NCI-H2196 (cell line): ENCODE results near the gene ZBTB8A.
"Not testable (repeated sequence)": the region's sequence is repeated elsewhere in the genome, so short reads cannot be mapped to it uniquely, and the experiment has no call there.

Experiments used
- DNase-seq: peaks from one replicate; lab custom pipeline; 2025; ENCODE audit not compliant: unreplicated experiment; lab: John Stamatoyannopoulos, UW

The ZBTB8A gene

DNA sequence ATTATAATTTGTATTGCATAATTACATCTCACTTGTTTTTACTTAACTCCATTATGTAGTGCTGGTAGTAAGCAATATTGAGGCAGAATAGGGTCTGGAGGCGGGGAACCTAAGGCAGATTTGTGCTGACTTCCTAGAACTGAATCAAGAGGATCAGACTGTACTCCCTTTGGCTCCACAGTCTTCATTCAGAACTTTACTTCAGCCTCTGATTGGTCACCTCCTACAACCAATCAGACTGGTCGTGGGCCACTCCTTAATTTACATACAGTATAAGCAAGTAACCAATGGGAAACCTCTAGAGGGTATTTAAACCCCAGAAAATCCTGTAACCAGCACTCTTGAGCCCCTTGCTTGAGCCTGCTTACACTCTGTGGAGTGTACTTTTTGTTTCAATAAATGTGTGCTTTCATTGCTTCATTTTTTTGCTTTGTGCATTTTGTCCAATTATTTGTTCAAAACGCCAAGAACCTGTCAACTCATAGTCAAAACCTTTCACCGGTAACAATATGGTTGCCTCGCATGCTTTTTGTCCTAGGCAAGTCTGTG, 79.5 kb downstream of the ZBTB8A start:
- DNase-seq = no peak

DNA sequence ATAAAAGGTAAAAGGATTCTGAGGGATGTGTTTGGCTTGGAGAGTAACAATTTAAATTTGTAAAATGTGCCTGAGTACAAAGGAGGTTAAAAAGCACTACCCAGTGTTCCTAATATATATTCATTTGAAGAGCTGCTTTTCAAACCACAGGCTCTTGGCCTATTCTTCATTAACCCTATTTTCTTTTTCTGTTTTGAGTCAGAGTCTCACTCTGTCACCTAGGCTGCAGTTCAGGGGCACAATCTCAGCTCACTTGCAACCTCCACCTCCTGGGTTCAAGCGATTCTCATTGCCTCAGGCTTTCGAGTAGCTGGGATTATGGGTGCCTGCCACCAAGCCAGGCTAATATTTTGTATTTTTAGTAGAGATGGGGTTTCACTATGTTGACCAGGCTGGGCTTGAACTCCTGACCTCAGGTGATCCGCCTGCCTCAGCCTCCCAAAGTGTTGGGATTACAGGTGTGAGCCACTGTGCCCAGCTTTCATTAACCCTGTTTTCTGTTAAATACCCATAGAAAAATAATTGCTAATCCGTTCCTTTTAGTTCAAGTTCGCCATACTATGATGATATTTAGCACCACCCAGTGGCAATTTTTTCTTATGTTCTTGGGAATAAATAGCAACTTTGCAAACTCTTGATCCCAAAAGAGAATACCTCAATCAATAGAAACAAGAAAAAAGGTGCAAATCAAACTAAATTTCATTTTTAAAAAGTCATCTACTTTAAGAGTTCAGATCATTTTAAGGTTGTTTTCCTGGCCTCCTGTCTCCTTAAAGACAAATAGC, 80.7 kb downstream of the ZBTB8A start:
- DNase-seq = no peak

DNA sequence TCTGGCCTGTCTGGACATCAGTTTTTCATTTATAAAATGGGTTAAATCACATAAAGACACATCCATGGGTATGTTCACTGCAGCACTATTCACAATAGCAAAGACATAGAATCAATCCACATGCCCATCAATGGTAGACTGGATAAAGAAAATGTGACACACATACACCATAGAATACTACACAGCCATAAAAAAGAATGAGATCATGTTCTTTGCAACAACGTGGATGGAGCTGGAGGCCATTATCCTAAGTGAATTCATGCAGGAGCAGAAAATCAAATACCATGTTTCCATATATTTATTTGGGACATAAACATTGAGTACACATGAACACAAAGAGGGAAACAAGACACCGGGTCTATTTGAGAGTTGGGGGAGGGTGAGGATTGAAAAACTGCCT, 83.0 kb downstream of the ZBTB8A start:
- DNase-seq = no peak

DNA sequence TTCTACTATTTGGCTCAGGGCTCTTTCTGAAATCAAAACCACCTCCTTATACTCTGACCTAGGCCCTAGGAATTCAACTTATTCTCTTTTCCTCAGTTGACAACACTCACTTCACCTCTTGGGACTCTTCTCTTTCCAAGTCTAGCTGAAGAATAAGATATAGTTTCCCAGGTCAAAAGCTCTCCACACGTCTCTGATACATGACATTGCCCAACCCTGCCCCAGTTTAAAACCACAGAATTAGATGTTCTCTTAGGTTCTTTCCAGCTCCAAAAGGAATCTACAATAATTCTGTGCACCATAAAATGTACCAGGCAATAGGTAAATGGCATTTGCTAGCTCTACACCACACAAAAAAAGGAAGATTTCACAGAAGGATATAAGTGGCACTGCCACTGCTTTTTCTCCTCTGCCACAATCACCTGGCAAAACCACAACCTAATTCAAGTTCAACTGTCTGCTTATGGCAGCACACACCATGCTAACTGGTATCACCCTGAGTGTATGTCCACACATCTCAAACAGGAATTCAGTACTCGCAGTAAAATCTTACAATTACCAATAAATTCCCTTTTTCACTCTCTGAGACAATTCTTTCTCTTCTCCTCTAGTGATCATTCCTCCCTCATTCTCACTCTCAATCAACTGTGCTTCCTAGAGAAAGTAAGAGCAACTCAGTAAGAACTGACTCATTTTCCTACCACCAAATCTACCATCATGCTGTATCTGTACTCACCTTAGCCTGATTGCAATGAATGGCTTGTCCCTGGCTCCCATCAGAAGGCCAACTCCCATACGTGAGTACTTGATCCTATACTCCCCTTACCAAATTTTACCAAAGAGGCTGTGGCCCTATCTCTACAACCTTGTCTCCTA, 83.8 kb downstream of the ZBTB8A start:
- no peak for DNase-seq

DNA sequence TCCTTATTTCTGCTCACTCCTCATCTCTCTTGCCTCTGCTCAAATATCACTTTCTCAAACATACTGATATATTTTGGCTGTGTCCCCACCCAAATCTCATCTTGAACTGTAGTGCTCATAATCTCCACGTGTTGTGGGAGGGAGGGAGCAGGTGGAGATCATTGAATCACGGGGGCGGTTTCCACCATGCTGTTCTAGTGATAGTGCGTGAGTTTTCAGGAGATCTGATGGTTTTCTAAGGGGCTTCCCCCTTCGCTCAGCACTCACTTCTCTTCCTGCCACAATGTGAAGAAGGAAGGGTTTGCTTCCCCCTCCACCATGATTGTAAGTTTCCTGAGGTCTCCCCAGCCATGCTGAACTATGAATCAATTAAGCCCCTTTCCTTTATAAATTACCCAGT, 84.5 kb downstream of the ZBTB8A start:
- no peak for DNase-seq

DNA sequence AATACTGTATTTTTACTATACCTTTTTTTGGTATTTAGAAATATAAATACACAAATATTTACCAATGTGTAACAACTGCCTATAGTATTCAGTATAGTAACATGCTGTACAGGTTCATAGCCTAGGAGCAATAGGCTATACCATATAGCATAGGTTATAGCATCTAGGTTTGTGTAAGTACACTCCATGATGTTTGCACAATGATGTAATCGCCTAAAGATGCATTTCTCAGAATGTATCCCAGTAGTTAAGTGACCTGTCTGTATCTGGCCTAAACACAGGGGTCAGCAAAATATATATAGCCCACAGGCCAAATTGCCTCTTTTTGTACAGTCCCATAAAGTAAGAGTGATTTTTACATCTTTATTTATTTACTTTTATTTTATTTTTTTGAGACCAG, 86.9 kb downstream of the ZBTB8A start:
- DNase-seq = no peak

DNA sequence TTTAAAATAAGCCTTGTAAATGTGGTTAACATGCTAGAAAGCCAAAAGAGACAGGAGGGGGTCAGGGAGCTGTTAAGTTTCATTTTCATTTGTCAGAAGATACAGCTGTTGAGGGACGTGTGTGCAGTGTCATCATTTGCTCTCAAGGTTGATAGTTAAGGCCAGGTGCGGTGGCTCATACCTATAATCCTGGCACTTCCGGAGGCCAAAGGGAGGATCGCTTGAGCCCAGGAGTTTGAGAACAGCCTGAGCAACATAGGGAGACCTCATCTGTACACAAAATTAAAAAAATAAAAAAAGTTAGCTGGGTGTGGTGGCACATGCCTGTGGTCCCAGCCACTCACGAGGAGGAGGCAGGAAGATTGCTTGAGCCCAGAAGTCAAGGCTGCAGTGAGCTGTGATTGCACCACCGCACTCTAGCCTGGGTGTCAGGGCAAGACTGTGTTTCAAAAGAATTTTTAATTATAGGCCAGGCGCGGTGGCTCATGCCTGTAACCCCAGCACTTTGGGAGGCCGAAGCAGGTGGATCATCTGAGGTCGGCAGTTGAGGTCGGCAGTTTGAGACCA, 88.5 kb downstream of the ZBTB8A start:
- DNase-seq = no peak

DNA sequence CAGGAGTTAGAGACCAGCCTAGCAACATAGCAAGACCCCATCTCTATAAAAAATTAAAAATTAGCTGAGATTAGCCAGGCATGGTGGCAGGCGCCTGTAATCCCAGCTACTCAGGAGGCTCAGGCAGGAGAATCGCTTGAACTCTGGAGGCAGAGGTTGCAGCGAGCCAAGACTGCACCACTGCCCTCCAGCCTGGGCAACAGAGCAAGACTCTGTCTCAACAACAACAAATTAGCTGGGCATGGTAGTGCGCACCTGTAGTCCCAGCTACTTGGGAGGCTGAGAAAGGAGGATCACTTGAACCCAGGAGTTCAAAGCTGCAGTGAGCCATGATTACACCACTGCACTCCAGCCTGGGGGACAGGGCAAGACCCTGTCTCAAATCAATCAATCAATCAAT, 90.9 kb downstream of the ZBTB8A start:
- not testable (repeated sequence) for DNase-seq

DNA sequence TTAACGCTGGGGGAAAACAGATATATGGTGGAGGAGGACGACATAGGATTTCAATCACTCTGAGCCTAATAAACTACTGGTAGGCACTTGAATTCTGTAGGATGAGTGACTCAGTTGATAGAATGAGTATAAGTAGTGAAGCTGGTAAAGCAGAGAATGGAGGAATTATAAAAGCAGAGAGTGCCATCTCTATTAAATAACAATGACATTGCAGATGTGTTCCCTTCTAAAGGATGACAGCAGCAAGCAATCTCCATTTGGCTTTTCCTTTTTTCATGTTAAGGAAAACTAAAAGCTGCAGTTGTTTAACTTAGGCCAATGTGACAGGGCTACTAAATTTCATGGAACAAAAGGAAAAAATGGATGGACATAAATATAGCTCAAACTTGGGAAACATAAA, 93.6 kb downstream of the ZBTB8A start:
- no peak for DNase-seq

DNA sequence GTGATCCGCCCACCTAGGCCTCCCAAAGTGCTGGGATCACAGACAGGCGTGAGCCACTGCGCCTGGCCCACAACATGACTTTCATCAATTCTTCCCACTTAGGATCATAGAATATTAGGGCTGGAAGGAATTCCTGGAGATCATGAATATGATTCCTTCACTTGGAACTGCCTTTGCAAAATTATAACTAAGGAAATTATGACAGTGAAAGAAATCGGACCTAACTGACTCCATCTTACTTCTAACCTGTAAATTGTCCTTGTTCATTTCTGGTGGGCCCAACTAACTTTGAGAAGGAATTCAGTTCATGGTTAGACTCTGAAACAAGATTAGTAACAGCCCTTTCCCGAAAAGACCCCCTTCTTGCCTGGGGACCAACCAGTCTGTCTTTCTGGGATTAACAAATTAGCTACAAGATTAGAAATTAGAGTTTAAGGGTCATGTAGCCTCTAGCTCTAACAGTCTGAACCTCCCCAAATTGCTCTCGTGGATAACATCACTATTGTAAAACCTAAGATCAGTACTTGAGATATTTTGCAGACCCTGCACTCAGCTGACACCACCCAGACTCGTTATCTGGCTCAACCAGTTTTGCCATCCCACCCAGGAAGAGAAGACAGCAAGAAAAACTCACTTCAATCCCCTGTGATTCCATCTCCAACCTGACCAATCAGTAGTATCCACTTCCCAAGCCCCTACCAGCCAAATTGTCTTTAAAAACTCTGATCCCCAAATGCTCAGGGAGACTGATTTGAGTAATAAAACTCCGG, 96.5 kb downstream of the ZBTB8A start:
- no peak for DNase-seq

DNA sequence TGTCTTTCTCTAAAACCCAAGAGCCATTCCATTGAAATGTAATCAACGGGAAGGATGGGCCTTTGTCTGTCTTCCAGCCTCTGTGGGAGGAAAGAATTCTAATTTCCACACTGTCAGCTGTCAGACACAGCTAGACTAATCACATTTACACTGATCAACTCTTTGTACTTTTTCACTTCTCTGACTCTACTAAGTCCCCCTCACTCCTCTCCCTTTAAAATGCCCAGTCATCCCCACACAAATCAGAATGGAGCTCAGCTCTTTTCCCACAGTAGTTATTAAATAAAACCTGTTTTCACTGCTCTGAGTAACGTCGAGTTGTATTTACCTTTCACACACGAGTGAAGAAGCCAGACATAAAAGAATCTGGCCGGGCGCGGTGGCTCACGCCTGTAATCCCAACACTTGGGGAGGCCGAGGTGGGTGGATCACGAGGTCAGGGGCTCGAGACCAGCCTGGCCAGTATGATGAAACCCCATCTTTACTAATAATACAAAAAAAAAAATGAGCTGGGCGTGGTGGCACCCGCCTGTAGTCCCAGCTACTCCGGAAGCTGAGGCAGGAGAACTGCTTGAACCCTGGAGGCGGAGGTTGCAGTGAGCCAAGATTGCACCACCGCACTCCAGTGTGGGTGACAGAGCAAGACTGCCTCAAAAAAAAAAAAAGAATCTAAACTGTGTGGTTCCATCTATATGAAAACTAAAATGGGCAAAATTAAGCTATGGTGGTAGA, 97.9 kb downstream of the ZBTB8A start:
- no peak for DNase-seq

DNA sequence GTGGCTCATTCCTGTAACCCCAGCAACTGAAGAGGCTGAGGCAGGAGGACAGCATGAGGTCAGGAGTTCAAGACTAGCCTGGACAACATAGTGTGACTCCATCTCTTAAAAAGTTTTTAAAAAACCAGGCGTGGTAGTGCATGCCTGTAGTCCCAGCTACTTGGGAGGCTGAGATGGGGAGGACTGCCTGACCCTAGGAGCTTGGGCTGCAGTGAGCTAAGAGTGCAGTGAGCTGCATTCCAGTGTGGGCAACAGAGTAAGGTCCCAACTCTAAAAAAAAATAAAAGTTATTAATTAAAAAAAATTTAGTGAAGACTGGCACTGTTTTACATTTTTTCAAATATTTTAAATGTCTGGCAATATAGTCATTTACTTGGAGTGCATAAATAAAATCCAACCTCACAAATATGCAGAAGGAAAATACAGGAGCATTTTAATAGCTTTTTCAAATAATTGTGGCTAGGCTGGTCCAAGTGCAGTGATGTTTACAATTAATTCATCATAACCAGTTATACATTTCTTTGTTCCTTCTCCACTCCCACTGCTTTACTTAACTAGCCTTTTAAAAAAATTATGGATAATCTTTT, 100.4 kb downstream of the ZBTB8A start:
- DNase-seq = no peak

DNA sequence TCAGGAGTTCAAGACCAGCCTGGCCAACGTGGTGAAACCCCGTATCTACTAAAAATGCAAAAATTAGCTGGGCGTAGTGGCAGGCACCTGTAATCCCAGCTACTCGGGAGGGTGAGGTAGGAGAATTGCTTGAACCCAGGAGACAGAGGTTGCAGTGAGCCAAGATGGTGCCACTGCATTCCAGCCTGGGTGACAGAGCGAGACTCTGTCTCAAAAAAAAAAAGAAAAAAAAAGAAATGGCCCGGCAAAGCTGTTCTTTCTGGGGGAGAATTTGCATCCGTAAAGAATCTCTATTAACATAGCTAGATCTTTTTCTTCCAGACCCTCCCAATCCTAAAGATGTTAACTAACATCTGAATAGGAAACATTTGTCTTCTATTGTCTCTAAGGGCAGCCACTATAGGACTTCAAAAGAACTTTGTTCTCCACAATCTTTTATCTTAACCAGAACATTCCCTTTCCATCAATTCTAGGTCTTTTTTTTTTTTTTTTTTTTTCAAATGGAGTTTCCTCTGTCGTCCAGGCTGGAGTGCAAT, 103.1 kb downstream of the ZBTB8A start:
- not testable (repeated sequence) for DNase-seq

DNA sequence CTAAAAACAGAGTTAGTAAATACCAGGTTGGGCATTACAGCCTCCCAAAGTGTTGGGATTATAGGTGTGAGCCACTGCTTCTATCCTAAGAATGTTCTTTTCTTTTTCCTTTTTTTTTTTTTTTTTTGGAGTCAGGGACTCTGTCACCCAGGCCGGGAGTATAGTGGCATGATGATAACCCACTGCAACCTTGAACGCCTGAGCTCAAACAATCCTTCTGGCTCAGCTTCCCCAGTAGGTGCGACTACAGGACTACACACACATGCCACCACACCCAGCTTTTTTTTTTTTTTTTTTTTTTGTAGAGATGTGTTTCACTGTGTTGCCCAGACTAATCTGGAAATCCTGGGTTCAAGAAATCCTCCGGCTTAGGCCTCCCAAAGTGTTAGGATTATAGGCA, 105.2 kb downstream of the ZBTB8A start:
- no peak for DNase-seq

DNA sequence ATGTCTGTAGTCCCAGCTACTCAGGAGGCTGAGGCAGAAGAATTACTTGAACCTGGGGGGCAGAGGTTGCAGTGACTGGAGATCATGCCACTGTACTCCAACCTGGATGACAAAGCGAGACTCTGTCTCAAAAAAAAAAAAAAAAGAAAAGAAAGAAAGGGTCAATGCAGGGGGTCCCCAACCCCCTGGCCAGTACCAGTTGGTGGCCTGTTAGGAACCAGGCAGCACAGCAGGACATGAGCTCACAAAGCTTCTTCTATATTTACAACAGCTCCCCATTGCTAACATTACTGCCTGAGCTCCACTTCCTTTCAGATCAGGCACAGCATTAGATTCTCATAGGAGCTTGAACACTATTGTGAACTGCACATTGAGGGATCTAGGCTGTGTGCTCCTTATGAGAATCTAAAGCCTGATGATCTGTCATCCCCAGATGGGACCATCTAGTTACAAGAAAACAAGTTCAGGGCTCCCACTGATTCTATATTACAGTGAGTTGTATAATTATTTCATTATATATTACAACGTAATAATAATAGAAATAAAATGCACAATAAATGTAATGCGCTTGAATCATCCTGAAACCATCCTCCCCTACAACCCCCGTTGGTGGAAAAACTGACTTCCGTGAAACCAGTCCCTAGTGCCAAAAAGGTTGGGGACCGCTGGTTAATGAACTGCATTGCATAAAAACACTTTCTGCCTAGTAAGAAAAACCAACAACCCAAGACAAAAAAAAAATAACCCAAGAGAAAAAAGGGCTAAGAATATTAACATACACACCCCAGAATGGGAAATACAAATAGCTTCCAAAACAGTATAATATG, 108.3 kb downstream of the ZBTB8A start:
- DNase-seq = no peak

DNA sequence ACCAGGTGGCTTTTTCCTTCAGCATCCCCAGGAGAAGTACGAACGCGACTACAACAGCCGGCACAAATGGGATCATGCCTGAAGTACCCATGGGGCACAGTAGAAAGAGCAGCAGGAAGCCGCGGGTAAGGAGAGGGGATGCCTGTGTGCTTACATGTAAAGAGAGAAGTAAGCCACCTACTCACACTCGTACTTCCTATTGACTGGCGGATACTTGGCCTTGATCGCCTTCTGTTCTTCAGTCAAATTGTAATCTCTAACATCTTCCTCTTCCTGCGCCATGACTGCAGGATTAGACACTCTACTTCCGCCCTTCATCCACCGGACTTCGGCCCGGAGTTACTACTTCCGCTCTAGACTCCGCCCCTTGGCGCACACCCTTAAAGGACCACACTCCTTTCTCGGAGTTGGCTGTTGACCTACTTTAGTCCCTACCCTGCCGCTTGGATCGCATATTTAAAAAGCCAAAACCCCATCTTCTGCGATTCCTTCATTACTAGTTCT, 111.1 kb downstream of the ZBTB8A start, which contains the start of gene ZBTB8OS:
Gene ZBTB8OS (minus strand): TSS at position 303 of the 504 bp plus-strand sequence. CDS start 21 bp downstream, at position 282.
- peak; percentile 93 for DNase-seq

DNA sequence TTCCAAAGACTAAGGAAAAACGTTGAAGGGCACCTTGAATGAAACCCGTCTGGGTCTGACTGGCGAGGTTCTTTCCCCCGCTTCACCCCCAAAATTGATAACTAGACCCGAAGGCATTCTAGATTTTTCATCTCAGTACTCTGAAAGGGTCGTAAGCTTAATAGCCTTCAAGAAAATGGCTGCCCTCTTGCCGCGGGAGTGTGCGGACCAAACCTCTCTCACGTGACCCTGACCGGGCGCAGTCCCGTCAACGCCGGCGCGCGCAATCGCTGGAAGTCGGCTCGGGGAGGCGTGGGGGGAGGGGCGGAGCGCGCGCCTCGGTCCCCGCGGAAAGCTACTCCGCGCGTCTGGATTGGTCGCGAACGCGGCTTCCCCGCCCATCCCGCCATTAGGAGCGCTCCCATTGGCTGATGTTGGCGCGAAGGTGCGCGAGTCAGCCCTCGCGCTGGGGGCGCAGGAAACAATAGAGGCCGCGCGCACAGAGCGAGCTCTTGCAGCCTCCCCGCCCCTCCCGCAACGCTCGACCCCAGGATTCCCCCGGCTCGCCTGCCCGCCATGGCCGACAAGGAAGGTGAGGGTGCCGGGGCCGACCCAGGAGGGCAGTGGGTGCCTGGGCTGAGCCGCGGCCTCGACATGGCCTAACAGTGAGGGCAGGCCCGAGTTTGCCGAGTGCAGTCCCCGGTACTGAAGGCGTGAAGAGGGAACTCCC, 111.7 kb downstream of the ZBTB8A start, which contains the start of gene RBBP4:
Gene RBBP4 (plus strand): TSS at position 457 of the 709 bp plus-strand sequence. CDS start 99 bp downstream, at position 556.
- peak; percentile 99 for DNase-seq
